Measurements from ENCODE around the gene MIS18A. TPM values are rescaled to one million over a fixed set of nuclear protein-coding genes. Genes with fewer than 3 reads are reported as not detected.

Gene MIS18A
- total RNA-seq, 3 donors from 2014 or later = 6.6 to 16.3 (median 6.9) TPM

DNA sequence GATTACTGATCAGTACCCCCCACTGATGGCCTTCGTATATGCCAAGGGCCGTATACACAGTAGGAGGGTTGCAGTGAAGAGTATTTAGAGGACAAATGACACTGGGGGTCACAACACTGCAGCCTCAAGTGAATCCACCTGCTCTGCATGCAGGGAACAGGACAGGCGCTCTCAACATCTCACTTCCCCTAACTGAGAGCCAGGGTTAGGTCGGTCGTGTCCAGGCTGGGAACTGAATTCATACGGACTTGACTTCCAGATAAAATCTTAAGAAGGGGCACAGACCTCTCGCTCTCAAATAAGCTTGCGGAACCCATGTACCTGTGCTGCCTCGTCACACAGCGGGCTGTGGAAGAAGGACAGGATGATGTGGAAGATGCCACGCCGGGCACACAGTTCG, 42.6 kb upstream of the MIS18A start:
- DNase-seq (no peak), ATAC-seq (no peak)
- peaks cover 4% of the 10 kb centered on the region for H3K36me3 ChIP-seq (ENCODE audit: low read depth)
- no peaks in the 10 kb centered on the region for H3K4me1 ChIP-seq (ENCODE audit: low read depth)
- H3K4me3 ChIP-seq = no peak overlapping the region
- TF ChIP-seq, protein P1, sequence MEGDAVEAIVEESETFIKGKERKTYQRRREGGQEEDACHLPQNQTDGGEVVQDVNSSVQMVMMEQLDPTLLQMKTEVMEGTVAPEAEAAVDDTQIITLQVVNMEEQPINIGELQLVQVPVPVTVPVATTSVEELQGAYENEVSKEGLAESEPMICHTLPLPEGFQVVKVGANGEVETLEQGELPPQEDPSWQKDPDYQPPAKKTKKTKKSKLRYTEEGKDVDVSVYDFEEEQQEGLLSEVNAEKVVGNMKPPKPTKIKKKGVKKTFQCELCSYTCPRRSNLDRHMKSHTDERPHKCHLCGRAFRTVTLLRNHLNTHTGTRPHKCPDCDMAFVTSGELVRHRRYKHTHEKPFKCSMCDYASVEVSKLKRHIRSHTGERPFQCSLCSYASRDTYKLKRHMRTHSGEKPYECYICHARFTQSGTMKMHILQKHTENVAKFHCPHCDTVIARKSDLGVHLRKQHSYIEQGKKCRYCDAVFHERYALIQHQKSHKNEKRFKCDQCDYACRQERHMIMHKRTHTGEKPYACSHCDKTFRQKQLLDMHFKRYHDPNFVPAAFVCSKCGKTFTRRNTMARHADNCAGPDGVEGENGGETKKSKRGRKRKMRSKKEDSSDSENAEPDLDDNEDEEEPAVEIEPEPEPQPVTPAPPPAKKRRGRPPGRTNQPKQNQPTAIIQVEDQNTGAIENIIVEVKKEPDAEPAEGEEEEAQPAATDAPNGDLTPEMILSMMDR (IDR thresholded peaks at IDR 0.05) = no peak
- no peaks in the 10 kb centered on the region for H3K9me3 ChIP-seq
- intact Hi-C loops (cut with DNase I, micrococcal nuclease) = no loop called here

DNA sequence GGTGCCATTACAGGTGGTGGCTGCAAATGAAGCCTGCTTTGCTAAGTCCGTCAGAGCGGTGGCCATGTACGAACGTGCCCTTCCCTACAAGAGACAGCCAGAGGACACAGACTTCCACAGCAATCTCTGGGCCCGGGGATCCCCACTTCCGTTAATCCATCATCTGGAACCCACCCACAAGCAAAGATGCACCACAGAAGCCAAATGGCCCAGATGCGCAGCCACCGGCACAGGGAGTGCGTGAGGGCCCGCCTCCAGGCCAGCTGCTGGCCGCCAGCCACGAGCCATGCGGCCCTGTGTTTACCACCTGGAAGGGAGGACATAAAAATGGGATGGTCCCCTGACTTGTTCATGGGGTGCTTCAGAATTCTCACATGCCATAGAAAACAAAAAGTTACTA, 41.9 kb upstream of the MIS18A start:
- intact Hi-C loops (cut with DNase I, micrococcal nuclease) = no loop called here
- no peak for ATAC-seq
- DNase-seq = no peak
- peaks cover 4% of the 10 kb centered on the region for H3K36me3 ChIP-seq (ENCODE audit: low read depth)
- TF ChIP-seq, protein P1 (IDR thresholded peaks at IDR 0.05) = no peak
- no peaks in the 10 kb centered on the region for H3K9me3 ChIP-seq
- H3K4me1 ChIP-seq (ENCODE audit: low read depth) = no peaks in the 10 kb centered on the region
- no peak overlapping the region for H3K4me3 ChIP-seq

DNA sequence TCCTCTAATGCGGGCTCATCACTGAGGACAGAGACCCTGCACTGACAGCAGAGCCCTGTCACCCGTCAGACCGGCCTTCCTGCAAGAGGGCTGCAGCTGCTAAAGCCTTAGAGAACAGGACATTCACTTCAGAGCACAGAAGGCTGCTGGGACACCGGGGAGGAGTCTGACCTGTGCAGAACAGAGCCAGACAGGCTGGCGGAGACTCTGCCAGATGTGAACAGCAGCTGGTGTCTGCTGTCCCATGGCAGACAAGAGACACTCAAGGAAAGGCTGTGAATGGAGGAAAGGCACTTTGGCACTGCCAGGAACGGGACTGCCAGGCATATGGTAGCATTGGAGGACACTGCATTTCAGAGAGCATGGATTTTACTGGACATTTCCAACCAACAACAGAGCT, 41.2 kb upstream of the MIS18A start:
- H3K36me3 ChIP-seq (ENCODE audit: low read depth) = peaks cover 4% of the 10 kb centered on the region
- no peaks in the 10 kb centered on the region for H3K4me1 ChIP-seq (ENCODE audit: low read depth)
- DNase-seq (no peak), ATAC-seq (no peak)
- no peak overlapping the region for H3K4me3 ChIP-seq
- H3K9me3 ChIP-seq = no peaks in the 10 kb centered on the region
- intact Hi-C loops (cut with DNase I, micrococcal nuclease) = no loop called here
- TF ChIP-seq, protein P1 (IDR thresholded peaks at IDR 0.05) = no peak

- DNase-seq = no peak
- ATAC-seq = no peak
- Histone ChIP-seq H3K4me1 (ENCODE audit: low read depth) (no peaks in the 10 kb centered on the region), H3K36me3 (ENCODE audit: low read depth) (peaks cover 4% of the 10 kb centered on the region), H3K4me3 (no peak overlapping the region), H3K9me3 (no peaks in the 10 kb centered on the region)
- TF ChIP-seq, protein P1 (IDR thresholded peaks at IDR 0.05) = no peak
- intact Hi-C loops (cut with DNase I, micrococcal nuclease) = no loop called here
Observed at GRCh38 chr21:32319012-32319411, 40.2 kb upstream of the MIS18A start.

DNA sequence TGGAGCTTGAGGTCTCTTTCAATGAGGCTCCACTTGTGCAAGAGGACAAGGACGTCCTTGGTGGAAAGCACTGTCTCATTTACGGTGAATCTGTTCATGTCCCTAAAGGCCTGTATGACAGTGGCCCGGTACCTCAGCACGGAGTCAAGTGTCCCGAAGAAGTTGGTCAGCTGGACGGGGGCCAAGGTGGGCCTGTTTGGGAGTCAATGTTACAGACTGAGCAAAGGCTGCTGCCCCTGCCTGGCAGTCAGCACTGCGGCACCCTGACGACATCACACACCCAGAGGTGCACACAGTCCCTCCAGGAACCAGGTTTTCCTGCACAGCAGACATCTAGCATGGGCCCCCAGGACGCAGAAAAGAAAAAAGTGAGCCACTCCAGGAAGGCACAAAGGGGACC, 38.9 kb upstream of the MIS18A start:
- ATAC-seq = no peak
- no peak for DNase-seq
- intact Hi-C loops (cut with DNase I, micrococcal nuclease) = no loop called here
- TF ChIP-seq, protein P1 (IDR thresholded peaks at IDR 0.05) = no peak
- peaks cover 4% of the 10 kb centered on the region for H3K36me3 ChIP-seq (ENCODE audit: low read depth)
- H3K4me1 ChIP-seq (ENCODE audit: low read depth) = no peaks in the 10 kb centered on the region
- no peak overlapping the region for H3K4me3 ChIP-seq
- no peaks in the 10 kb centered on the region for H3K9me3 ChIP-seq
